NCI-H2196 treated with DMSO at 0.1 percent for 48 hours (cell line): ENCODE measurements around the gene ATP8B3.

Experiments used
- DNase-seq: peaks from one replicate; lab custom pipeline; 2025; ENCODE audit not compliant: unreplicated experiment; lab: John Stamatoyannopoulos, UW

The ATP8B3 gene, protein sequence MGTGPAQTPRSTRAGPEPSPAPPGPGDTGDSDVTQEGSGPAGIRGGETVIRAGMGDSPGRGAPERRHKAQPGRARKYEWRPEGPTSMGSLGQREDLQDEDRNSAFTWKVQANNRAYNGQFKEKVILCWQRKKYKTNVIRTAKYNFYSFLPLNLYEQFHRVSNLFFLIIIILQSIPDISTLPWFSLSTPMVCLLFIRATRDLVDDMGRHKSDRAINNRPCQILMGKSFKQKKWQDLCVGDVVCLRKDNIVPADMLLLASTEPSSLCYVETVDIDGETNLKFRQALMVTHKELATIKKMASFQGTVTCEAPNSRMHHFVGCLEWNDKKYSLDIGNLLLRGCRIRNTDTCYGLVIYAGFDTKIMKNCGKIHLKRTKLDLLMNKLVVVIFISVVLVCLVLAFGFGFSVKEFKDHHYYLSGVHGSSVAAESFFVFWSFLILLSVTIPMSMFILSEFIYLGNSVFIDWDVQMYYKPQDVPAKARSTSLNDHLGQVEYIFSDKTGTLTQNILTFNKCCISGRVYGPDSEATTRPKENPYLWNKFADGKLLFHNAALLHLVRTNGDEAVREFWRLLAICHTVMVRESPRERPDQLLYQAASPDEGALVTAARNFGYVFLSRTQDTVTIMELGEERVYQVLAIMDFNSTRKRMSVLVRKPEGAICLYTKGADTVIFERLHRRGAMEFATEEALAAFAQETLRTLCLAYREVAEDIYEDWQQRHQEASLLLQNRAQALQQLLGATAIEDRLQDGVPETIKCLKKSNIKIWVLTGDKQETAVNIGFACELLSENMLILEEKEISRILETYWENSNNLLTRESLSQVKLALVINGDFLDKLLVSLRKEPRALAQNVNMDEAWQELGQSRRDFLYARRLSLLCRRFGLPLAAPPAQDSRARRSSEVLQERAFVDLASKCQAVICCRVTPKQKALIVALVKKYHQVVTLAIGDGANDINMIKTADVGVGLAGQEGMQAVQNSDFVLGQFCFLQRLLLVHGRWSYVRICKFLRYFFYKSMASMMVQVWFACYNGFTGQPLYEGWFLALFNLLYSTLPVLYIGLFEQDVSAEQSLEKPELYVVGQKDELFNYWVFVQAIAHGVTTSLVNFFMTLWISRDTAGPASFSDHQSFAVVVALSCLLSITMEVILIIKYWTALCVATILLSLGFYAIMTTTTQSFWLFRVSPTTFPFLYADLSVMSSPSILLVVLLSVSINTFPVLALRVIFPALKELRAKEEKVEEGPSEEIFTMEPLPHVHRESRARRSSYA (N-terminal part only)

DNA sequence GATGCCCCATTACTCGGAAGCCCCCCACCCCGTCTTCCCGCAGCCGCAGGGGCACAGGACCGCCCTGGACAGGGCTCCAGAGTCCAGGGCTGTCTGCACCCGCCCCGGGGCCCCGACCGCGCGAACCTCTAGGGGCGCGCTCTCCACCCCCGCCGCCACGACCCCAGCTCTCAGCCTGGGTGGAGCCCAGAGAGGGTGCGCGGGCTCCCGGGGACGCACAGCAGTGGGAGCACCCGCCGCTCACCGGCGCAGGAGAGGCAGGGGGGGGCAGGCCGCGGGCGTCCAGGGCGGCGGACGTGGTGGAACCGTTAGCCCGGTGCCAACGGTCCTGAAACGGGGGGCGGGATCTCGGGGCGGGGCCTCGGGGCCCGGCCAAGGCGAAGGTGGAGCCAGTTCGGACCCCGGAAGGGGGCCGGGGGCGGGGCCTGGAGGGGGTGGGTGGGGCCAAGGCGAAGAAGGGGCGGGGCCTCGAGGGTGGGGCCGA lies at the start of gene ATP8B3:
ATP8B3 (minus strand) TSS at position 335 of the 484 bp plus-strand sequence. CDS start 540 bp downstream, outside the sequence.
- no peak for DNase-seq

DNA sequence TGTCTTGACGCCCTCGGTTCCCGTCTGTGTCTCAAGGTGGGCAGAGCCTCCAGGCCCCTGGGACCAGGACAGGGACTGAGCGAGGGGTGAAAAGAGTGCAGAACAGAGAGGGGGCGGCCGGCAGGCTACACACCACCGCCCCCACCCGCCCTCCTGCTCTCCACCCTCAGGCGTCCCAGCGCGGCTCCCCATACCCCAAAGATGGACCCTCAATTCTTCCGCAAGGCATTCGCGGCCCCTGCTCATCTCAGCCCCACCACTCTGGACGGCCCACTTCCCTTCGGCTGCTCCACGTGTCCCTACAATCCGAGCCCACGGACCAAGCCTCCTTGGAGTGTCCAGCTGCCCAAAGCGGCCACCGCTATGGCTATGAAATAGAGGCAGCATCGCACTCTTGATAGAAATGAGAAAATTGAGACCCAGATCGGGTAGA lies 49.5 kb upstream of the ATP8B3 start:
- DNase-seq: no peak

DNA sequence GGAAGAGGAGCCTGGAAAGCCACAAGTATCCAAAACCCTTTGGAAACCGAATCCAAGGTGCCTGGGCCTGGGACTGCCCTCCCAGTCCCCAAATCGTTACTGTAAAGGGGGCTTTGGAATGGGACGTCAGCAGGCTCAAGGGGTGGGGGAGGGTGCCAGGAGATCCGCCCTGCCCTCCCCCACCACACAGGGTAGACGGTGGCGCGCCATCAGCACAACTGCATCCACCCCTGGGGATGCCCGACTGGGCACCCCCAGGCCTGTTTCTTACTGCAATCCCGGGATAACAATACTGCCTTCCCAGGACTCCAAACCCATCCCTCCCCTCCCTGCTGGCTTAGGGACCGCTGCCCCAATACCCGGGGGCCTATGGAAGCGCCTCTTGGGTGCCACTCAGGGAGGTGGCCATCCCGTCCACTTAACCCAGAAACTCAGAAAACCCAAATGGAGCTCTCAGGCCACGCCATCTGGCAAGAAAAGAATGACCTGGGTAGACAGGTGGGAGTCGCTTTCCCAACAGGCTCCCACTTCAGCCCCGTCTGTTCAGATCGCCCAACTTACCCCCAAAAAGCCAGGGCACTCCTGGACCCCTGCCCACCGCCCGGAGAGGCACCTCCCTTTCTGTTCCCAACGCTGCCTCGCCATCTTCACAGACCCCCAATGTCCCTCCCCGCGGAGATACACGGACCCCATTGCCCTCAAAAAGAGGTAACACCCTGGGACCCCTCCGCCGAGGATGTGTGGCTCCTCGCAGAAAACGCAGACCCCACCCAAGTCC lies 48.9 kb upstream of the ATP8B3 start:
- DNase-seq: no peak

GRCh38 chr19:1860042-1860775 lies 48.1 kb upstream of the ATP8B3 start:
- no peak for DNase-seq

- DNase-seq: no peak
These were observed 47.3 kb upstream of the ATP8B3 start for GRCh38 chr19:1859331-1859781.

DNA sequence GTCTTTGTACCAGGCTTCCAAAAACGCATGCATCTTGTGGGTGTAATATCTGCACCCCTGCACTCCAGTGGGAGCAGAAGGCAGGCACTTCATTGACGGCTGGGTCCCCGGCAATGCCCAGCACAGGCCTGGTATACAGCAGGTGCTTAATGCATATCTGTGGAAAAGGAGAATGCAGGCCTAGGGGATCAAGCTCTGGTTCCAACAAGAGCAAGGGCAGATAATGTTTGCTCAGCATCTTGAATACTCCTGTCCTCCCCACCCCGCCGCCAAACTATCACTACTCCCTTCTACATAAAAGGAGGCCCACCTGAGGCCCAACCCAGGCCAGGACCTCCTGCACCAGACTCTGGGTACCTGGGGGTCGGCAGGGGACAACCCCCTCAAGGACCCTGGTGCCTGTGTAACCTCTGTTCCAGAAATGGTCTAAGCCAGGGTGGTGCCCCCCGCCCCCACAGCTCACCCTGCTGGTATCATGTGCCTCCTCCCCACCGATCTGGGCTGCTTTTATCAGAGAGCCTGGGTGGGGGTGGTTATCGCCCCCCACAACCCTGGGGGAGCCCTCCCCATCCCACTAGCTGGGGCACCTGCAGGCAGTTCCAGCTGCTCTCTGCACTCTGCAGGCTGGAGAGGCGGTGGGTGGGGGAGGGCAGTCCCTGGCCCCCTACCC lies 46.5 kb upstream of the ATP8B3 start:
- no peak for DNase-seq

DNA sequence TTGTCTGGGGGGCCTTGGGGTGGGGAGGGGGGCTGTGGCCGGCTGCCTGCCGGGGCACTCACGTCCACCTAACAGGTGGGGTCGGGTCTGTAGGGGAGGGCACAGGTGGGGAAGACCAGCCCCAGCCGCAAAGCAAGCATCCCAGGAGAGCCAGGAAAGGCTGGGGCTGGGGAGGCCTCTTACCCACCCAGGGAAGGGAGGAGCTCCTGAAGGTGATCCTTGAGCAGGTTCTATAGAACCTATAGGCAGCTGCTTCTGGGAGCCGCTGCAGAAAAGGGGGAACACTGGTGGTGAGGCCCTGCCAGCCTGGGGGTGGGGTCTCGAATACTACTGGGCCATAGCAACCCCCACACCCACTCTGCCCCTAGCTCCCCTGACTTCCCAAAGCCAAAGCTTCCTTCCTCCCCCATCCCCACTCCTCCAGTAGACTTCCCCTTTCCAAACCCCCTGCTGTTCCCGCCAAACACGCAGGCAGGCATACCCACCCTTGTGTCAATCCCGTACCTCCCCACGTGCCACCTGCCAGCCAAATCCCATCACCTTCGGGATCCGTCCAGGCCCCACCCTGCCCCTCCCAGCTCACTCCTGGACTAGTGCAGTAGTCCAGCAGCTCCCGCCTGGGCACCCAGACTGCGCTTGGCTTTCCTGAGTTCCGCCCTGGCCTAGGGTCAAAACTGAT lies 45.7 kb upstream of the ATP8B3 start:
- DNase-seq: no peak

DNA sequence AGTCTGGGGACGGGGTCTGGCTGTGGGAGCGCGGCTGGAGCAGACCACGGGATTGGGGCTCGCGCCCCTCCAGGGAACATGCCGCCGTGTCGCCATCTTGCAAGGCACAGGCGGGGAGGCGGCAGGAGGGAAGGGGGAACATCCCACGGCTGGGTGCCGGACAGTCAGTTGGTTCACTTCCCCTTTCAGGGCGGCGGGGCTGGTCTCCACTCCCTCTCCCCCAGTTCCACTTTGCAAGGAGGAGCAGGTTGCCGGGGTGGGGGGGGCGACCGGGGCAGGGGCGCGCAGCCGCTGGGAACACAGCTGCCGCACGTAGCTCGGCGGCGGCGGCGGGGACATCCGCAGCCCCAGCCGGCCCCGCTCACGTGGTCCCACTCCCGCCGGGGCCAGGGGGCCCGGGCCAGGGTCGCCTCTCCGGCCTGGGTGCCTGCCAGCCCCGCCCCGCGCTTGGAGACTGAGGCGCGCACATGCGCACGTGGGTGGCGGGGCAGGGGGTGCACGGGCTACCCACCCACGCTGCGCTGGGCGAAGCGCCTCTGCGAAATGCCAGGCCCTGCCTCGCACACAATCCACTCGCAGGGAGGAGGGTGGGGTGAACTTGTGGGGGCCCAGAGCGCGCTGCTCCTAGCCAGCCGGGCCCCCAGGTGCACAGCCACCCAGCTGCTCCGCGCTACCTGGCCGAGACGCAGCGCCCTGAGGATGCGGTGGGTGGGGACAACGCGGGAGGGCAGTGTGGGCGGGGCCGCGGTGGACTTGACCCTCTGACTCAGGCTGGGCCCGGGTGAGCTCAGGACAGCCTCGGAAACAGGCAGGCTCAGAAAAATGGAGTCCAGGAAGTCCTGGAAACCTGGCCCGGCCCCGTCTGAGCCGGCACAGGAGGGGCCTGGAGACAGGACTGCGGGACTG lies 44.9 kb upstream of the ATP8B3 start:
- no peak for DNase-seq

- DNase-seq: no peak
These were observed 44.2 kb upstream of the ATP8B3 start for GRCh38 chr19:1856345-1856697.

GRCh38 chr19:1855828-1856255 lies 43.8 kb upstream of the ATP8B3 start:
- DNase-seq: no peak

- DNase-seq: peak; percentile 82
These were observed 43.2 kb upstream of the ATP8B3 start for GRCh38 chr19:1855040-1855827.

DNA sequence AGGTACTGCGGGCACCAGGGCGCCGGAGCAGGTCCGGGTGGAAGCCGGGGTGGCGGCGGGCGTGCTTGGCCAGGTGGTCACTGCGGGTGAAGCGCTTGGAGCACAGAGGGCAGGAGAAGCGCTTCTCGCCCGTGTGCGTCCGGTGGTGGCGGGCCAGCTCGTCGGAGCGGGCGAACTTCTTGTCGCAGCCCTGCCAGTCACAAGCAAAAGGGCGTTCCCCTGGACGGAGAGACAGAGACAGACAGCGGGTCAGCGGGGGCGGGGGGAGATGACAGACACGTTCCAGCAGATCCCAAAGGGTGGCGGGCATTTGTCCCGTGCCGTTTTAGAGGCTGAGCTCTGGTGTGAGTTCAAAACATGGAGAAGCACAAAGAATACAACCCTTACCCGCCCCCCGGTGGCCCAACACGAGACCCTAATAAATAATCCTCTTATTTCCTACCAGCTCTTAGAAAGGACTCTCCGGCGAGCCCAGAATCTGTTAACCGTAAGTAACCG lies 42.5 kb upstream of the ATP8B3 start:
- DNase-seq: no peak

GRCh38 chr19:1854039-1854541 lies 42.0 kb upstream of the ATP8B3 start:
- DNase-seq: no peak

DNA sequence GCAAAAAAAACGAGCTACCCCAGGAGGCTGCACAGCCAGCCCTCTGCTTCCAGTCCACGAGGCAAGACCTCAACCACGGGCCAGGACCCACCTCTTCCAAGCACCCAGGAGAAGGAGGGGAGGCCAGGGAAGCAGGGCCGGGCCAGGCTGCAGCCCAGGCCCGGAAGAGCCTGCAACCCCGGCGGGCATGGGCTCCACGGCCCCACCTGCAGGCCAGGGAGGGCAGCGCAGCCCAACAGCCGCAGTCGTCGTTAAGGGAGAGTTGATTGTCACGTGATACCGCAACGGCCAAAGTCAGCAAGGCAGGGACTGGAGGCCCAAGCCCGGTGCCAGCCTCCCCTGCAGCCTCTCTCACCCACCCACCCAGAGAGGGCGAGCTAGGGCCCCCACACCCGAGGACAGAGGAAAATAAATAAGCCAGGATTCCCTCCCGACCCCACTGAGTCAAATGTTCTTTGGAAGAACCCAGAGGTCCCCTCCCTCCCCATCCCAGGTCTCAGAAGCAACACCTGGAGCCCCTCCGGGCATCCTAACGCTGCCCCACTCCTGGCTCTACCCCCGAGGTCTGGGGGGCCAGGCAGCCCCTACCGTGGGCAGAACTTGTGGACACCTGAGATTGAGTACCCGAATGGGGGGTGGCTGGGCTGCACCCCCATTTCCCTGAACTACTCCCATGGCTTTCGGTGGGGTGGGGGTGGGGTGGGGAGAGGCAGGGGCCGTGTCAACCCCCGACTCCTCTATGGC lies 41.4 kb upstream of the ATP8B3 start:
- peak; percentile 57 for DNase-seq

GRCh38 chr19:1852581-1853128 lies 40.6 kb upstream of the ATP8B3 start:
- DNase-seq: no peak
